Progenitor cell of endocrine pancreas (in vitro differentiated cells): Measurements from ENCODE around the gene GOSR1. TPM values are rescaled to one million over a fixed set of nuclear protein-coding genes. Genes with fewer than 3 reads are reported as not detected.
"Not testable (repeated sequence)": the region's sequence is repeated elsewhere in the genome, so short reads cannot be mapped to it uniquely, and the experiment has no call there.

ENCODE experiments used
- DNase-seq: peaks from one replicate; pipeline ENCODE4 v3.0.0; 2021; ENCODE audit warnings: low spot score; ENCODE audit not compliant: unreplicated experiment
- H3K27ac Mint-ChIP-seq: 2 replicates; pipeline ENCODE4 v1.8.0; 2021; ENCODE audit warnings: mild to moderate bottlenecking, moderate library complexity, mixed read lengths
- H3K27me3 Mint-ChIP-seq: 2 replicates; pipeline ENCODE4 v1.8.0; 2021; ENCODE audit warnings: mixed read lengths
- H3K36me3 Mint-ChIP-seq: 2 replicates; pipeline ENCODE4 v1.8.0; 2022; ENCODE audit warnings: mixed read lengths; ENCODE audit not compliant: insufficient read depth
- H3K4me1 Mint-ChIP-seq: 2 replicates; pipeline ENCODE4 v1.8.0; 2021; ENCODE audit warnings: low read depth, mixed read lengths
- H3K4me3 Mint-ChIP-seq: 2 replicates; pipeline ENCODE4 v1.8.0; 2021; ENCODE audit warnings: low read depth, mild to moderate bottlenecking, moderate library complexity, mixed read lengths
- H3K9me3 Mint-ChIP-seq: 2 replicates; pipeline ENCODE4 v1.8.0; 2021; ENCODE audit warnings: low read depth, mixed read lengths
- CTCF ChIP-seq: fragments of 200-600 bp; sonication (generic); IDR thresholded peaks from one replicate; pipeline ENCODE4 v1.5.0; 2021; ENCODE audit warnings: antibody characterized with exemption, mild to moderate bottlenecking; ENCODE audit not compliant: unreplicated experiment
- total RNA-seq: library from RNA; stranded (reverse); gene quantifications from 2 replicates; pipeline ENCODE4 v1.2.1, GENCODE V29; 2021

Gene GOSR1
- total RNA-seq, 1 donor from 2014 or later = 64.9 TPM

GRCh38 chr17:30570191-30570590 lies 93.0 kb downstream of the GOSR1 start:
- DNase-seq = no peak
- Mint-ChIP-seq H3K4me1 (no peaks in the 10 kb centered on the region), H3K27me3 (peaks cover 6% of the 10 kb centered on the region), H3K27ac (no peak overlapping the region), H3K9me3 (no peaks in the 10 kb centered on the region), H3K4me3 (no peak overlapping the region), H3K36me3 (no peaks in the 10 kb centered on the region)
- TF ChIP-seq CTCF = no peak

GRCh38 chr17:30570596-30571265 lies 93.5 kb downstream of the GOSR1 start:
- Mint-ChIP-seq H3K4me3 (no peak overlapping the region), H3K4me1 (no peaks in the 10 kb centered on the region), H3K27me3 (peaks cover 6% of the 10 kb centered on the region), H3K36me3 (no peaks in the 10 kb centered on the region), H3K27ac (no peak overlapping the region), H3K9me3 (no peaks in the 10 kb centered on the region)
- DNase-seq = no peak
- no peak for TF ChIP-seq CTCF

GRCh38 chr17:30571404-30571803 lies 94.2 kb downstream of the GOSR1 start:
- H3K36me3 Mint-ChIP-seq, H3K4me1 Mint-ChIP-seq, H3K27me3 Mint-ChIP-seq, DNase-seq, H3K4me3 Mint-ChIP-seq, H3K9me3 Mint-ChIP-seq, H3K27ac Mint-ChIP-seq: not testable (repeated sequence)

- peaks cover 6% of the 10 kb centered on the region for H3K27me3 Mint-ChIP-seq
- no peaks in the 10 kb centered on the region for H3K9me3 Mint-ChIP-seq
- H3K4me1 Mint-ChIP-seq = no peaks in the 10 kb centered on the region
- no peaks in the 10 kb centered on the region for H3K36me3 Mint-ChIP-seq
- H3K4me3 Mint-ChIP-seq = no peak overlapping the region
- no peak overlapping the region for H3K27ac Mint-ChIP-seq
- DNase-seq = no peak
- no peak for TF ChIP-seq CTCF
Measured at GRCh38 chr17:30571921-30572320, 94.7 kb downstream of the GOSR1 start.

- H3K27ac Mint-ChIP-seq = not testable (repeated sequence)
Measured at GRCh38 chr17:30572651-30573554, 95.7 kb downstream of the GOSR1 start.

GRCh38 chr17:30573603-30574175 lies 96.5 kb downstream of the GOSR1 start:
- TF ChIP-seq CTCF = peak; percentile 6
- Mint-ChIP-seq H3K9me3 (no peaks in the 10 kb centered on the region), H3K27ac (no peak overlapping the region), H3K27me3 (peaks cover 15% of the 10 kb centered on the region), H3K4me1 (no peaks in the 10 kb centered on the region), H3K36me3 (no peaks in the 10 kb centered on the region), H3K4me3 (no peak overlapping the region)
- no peak for DNase-seq

More at GRCh38 chr17:30572651-30573554, 95.7 kb downstream of the GOSR1 start:
- not testable (repeated sequence) for H3K36me3 Mint-ChIP-seq, H3K4me3 Mint-ChIP-seq, DNase-seq, H3K9me3 Mint-ChIP-seq, H3K4me1 Mint-ChIP-seq
- peaks cover 16% of the 10 kb centered on the region for H3K27me3 Mint-ChIP-seq

- not testable (repeated sequence) for H3K4me1 Mint-ChIP-seq, H3K4me3 Mint-ChIP-seq, H3K36me3 Mint-ChIP-seq, H3K27ac Mint-ChIP-seq, DNase-seq, H3K9me3 Mint-ChIP-seq
- H3K27me3 Mint-ChIP-seq = peaks cover 12% of the 10 kb centered on the region
Measured at GRCh38 chr17:30574309-30574708, 97.1 kb downstream of the GOSR1 start.

GRCh38 chr17:30574806-30575205 lies 97.6 kb downstream of the GOSR1 start:
- not testable (repeated sequence) for H3K36me3 Mint-ChIP-seq, H3K4me3 Mint-ChIP-seq, H3K4me1 Mint-ChIP-seq, DNase-seq, H3K27ac Mint-ChIP-seq, H3K9me3 Mint-ChIP-seq
- H3K27me3 Mint-ChIP-seq = peaks cover 12% of the 10 kb centered on the region
